Pancreas (tissue), 10 donors: ENCODE data around the gene CACNA1G. TPM values are rescaled to one million over a fixed set of nuclear protein-coding genes. Genes with fewer than 3 reads are reported as not detected.

Source experiments
- ATAC-seq, 4 donors: fragments of 200-7000 bp; cut with Tn5 transposase; one replicate each; pipeline versions ENCODE4 v1.8.0 to v1.9.1; 2020; ENCODE audit warnings: mild to moderate bottlenecking in 4 of 4, moderate library complexity in 4 of 4
- DNase-seq, 6 donors: peaks; one replicate each; pipeline ENCODE4 v3.0.0-alpha.2; 2020
- FAIRE-seq: peaks from 2 replicates; lab custom pipeline; 2012; peaks lifted over from hg19 to GRCh38; lab: Jason Lieb, UNC
- H3K27ac ChIP-seq, 4 donors: fragments of 200-600 bp; sonication (generic); 1 replicate in 3 of 4; 2 replicates in 1 of 4; pipeline versions ENCODE4 v1.5.0 to v1.8.0; 2020
- H3K27me3 ChIP-seq, 4 donors: fragments of 200-600 bp; one replicate each; pipeline ENCODE4 v1.8.0; 2021
- H3K36me3 ChIP-seq, 3 donors: fragments of 200-600 bp; sonication (generic) in 1 of 3; one replicate each; pipeline versions ENCODE4 v1.5.0 to v1.8.0; 2020 to 2021
- H3K4me1 ChIP-seq, 3 donors: fragments of 200-600 bp; one replicate each; pipeline ENCODE4 v1.8.0; 2021
- H3K4me3 ChIP-seq, 4 donors: fragments of 200-600 bp; sonication (generic) in 2 of 4; one replicate each; pipeline versions ENCODE4 v1.5.0 to v1.8.0; 2020 to 2021
- H3K9me3 ChIP-seq, 4 donors: fragments of 200-600 bp; one replicate each; pipeline ENCODE4 v1.8.0; 2021
- WGBS, 2 donors: extraction: QIAGEN DNeasy Blood & Tissue Kit; methylation state at CpG; one replicate each; pipeline ENCODE4 v1.1.7; 2013; 5-methylcytosine and 5-hydroxymethylcytosine counted together
- intact Hi-C, 3 donors: fragments of 100-400 bp; cut with DNase I; formaldehyde crosslinking; loops; one replicate each; pipeline versions ENCODE4 v1.11.1 to v1.14.2; 2022
- polyA plus RNA-seq, 2 donors: library from polyadenylated mRNA; stranded (reverse); fragments of 200-250 nt; gene quantifications; one replicate each; pipeline ENCODE4 v1.2.3, GENCODE V29; 2013
- total RNA-seq, 6 donors: library from RNA; stranded (reverse); fragmentation: NEBNext Ultra II Directional in 4 of 6; extraction: Animal tissue kit (Norgen Biotek cat#: 25700) in 4 of 6; gene quantifications; one replicate each; pipeline versions ENCODE4 v1.2.1 to v1.2.4, GENCODE V29; 2021 to 2023
- TF ChIP-seq, protein P1 (sequence below), 4 donors: fragments of 200-600 bp; sonication (generic) in 3 of 4; IDR thresholded peaks; one replicate each; pipeline versions ENCODE4 v1.5.0 to v1.8.0; 2021; ENCODE audit warnings: antibody characterized with exemption in 4 of 4
- donor health status: healthy with polysubstance abuse.
- donor health status: DM: no; HTN: no; CAD: no; lungs with moderate emphysema.
- donor health status: DM: no; HTN: no; CAD: no.
- donor health status: control.
- donor health status: control.
- donor health status: Bipolar disorder and iron deficiency.
- donor health status: DM: yes; HTN: yes; CAD: no.
- donor health status: DM: no; HTN: no; CAD: no.
- donor health status: DM: no; HTN: no; CAD: no.
- donor health status: DM: yes; HTN: yes; CAD: no.

The CACNA1G gene
- total and polyA plus RNA-seq, 8 donors, result 0.02 to 0.37 (median 0.09) TPM; not detected in 1

DNA sequence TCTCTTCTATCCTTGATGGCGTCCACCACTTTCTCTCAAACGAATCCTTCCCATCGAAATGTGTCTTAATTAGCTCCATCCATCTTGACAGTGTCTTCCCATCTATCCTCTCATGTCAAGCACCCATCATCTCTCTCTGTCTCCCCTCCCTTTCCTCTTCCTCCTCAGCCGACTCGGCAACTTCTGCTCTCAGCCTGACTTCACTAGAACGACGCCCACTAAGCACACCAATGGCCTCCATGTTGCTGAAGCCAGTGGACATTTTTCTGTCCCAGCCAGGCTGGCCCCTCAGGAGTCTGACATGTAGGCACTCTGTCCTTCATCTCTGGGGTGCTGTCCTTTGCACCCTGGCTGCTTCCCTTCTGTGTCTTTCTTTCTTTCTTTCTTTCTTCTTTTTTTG lies 16.0 kb upstream of the CACNA1G start:
- ATAC-seq, result no peak
- DNase-seq, result no peak
- H3K4me3 ChIP-seq, result no peak overlapping the region
- FAIRE-seq, result no peak
- H3K36me3 ChIP-seq, result peaks cover 0 to 3% (median 0%) of the 10 kb centered on the region in 3 donors
- H3K27ac ChIP-seq, result no peak overlapping the region
- 75 to 86% methylated on average over 7 of the region's 7 CpGs for WGBS, 2 donors
- peaks cover 18 to 26% (median 24%) of the 10 kb centered on the region in 3 donors for H3K4me1 ChIP-seq
- TF ChIP-seq, protein P1, sequence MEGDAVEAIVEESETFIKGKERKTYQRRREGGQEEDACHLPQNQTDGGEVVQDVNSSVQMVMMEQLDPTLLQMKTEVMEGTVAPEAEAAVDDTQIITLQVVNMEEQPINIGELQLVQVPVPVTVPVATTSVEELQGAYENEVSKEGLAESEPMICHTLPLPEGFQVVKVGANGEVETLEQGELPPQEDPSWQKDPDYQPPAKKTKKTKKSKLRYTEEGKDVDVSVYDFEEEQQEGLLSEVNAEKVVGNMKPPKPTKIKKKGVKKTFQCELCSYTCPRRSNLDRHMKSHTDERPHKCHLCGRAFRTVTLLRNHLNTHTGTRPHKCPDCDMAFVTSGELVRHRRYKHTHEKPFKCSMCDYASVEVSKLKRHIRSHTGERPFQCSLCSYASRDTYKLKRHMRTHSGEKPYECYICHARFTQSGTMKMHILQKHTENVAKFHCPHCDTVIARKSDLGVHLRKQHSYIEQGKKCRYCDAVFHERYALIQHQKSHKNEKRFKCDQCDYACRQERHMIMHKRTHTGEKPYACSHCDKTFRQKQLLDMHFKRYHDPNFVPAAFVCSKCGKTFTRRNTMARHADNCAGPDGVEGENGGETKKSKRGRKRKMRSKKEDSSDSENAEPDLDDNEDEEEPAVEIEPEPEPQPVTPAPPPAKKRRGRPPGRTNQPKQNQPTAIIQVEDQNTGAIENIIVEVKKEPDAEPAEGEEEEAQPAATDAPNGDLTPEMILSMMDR (IDR thresholded peaks at IDR 0.05), result no peak
- no peaks in the 10 kb centered on the region for H3K27me3 ChIP-seq
- intact Hi-C loops, result loop anchor here in 1 of 3 donors (10.0 kb wide), 1 partner anchor 300 kb away; no protein-coding TSS in a partner anchor
- no peaks in the 10 kb centered on the region for H3K9me3 ChIP-seq

DNA sequence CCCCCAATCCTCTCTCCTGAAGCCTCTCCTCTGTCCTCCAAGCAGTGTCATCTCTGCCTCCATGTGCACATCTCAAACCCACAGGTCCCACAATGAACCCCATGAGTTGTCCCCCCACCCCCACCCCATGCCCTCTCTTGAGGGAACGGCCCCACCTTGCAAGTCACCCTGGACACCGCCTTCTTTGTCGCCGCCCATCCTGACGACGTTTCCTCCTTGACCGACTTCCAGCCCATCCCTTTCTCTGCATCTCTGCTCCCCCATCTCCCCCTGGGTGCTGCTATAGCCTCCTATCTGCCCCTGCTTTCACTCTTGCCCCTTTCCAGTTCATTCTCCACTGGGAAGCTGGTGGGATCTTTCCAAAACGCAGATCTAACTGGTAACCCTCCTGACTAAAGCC lies 15.2 kb upstream of the CACNA1G start:
- Histone ChIP-seq H3K27me3 (no peaks in the 10 kb centered on the region), H3K9me3 (no peaks in the 10 kb centered on the region), H3K4me1 (peaks cover 18 to 26% (median 24%) of the 10 kb centered on the region in 3 donors), H3K27ac (no peak overlapping the region), H3K4me3 (no peak overlapping the region), H3K36me3 (no peaks in the 10 kb centered on the region)
- TF ChIP-seq, protein P1 (IDR thresholded peaks at IDR 0.05), result no peak
- DNase-seq, result no peak
- intact Hi-C loops, result loop anchor here in 2 of 3 donors (5.0 to 10.0 kb wide), 4 partner anchors 77 to 299 kb away; no protein-coding TSS in a partner anchor
- FAIRE-seq, result no peak
- no peak for ATAC-seq
- 46 to 62% methylated on average over 8 of the region's 8 CpGs for WGBS, 2 donors

DNA sequence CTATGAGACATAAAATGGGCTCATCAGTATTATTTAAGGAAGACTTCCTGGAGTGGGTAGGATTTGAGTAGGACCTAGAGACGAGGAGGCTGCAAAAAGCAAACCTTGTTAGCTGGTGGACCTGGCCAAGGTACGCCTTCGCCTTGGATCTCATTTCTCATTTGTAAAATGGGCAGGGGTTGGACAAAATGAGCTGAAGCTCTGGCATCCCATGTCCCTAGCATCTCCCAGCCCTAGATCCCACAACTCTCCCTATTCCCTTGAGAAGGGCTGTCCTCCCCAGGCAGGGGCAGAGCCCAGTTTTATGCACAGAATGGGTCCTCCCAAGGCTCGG lies 13.8 kb upstream of the CACNA1G start:
- DNase-seq (no peak), FAIRE-seq (no peak), ATAC-seq (no peak)
- intact Hi-C loops, result loop anchor here in 2 of 3 donors (5.0 to 10.0 kb wide), 4 partner anchors 76 to 298 kb away; no protein-coding TSS in a partner anchor
- TF ChIP-seq, protein P1 (IDR thresholded peaks at IDR 0.05), result no peak
- WGBS, 2 donors, result 41 to 47% methylated on average over 4 of the region's 4 CpGs
- Histone ChIP-seq H3K27ac (peak overlapping the region in 1 of 4 donors; percentile 65), H3K36me3 (peaks cover 0 to 1% (median 0%) of the 10 kb centered on the region in 3 donors), H3K4me3 (peak overlapping the region in 2 of 4 donors; percentile 57 to 74), H3K9me3 (no peaks in the 10 kb centered on the region), H3K4me1 (peaks cover 9 to 20% (median 17%) of the 10 kb centered on the region in 3 donors), H3K27me3 (no peaks in the 10 kb centered on the region)

DNA sequence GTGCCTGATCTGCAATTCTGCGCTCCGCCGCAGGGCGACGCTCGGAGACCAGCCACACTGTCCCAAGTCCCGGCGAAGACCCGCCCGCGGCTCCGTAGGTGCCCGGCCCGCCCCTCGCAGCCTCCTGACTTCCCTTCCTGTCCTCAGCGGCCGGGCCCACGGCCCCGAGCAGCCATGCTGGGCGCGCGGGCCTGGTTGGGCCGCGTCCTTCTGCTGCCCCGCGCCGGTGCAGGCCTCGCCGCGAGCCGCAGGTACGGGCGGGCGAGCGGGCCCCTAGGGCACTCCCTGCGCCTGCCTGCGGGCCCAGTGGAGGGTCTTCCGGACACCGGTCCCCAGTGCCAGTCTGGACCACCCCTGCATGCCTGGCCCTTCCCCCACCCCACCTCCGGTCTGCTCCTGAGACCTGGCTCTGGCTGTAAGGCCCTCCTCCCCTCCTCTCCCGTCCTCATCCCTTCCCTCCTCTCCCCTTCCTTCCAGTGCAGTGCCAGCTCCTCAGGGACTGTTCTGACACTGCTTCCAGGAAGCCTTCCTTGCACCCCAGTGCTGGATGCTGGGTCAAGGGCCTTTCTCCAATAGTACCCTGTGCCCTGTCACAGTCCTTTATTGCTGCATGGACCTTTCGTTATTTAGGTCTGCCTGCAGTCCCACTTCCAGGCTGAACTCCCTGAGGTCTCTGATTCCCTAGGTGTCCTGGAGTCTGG lies 13.3 kb upstream of the CACNA1G start, which contains the start of gene SPATA20:
Gene SPATA20, plus strand, starts transcription at position 140 of the 701 bp plus-strand sequence. Its CDS starts 35 bp downstream, at position 175.
- H3K4me3 ChIP-seq, result peak within 1 kb of the TSS; percentile 31 to 74 (median 58)
- WGBS, 2 donors, result 1 to 3% methylated on average over 21 to 42 of the region's 42 CpGs
- TF ChIP-seq, protein P1 (IDR thresholded peaks at IDR 0.05), result peak; percentile 84 to 99 (median 96)
- no peaks in the 10 kb centered on the region for H3K9me3 ChIP-seq
- H3K4me1 ChIP-seq, result peaks cover 7 to 19% (median 16%) of the 10 kb centered on the region in 3 donors
- no peaks in the 10 kb centered on the region for H3K27me3 ChIP-seq
- DNase-seq, result peak; percentile 89 to 97 (median 93)
- no peak for FAIRE-seq
- peak; percentile 62 to 82 (median 72) for ATAC-seq
- intact Hi-C loops, result loop anchor here in 2 of 3 donors (5.0 to 10.0 kb wide), 4 partner anchors 75 to 298 kb away; no protein-coding TSS in a partner anchor
- H3K36me3 ChIP-seq, result peaks cover 0 to 4% (median 0%) of the 10 kb centered on the region in 3 donors
- peak within 1 kb of the TSS; percentile 38 to 78 (median 52) for H3K27ac ChIP-seq
